Activated CD4-positive, alpha-beta T cell treated with anti-CD3 and anti-CD28 coated beads, Interleukin-2, amount 50 U/mL, for 24 hours (primary cell): ENCODE results near the gene ANO1.

ENCODE experiments used
- DNase-seq, 2 donors: peaks; one replicate each; pipeline ENCODE4 v3.0.0-alpha.2; 2020; ENCODE audit warnings: low read depth in 1 of 2, low spot score in 1 of 2

Gene ANO1

GRCh38 chr11:70050243-70050642 lies 27.9 kb upstream of the ANO1 start:
- DNase-seq: no peak

GRCh38 chr11:70054004-70054403 lies 24.1 kb upstream of the ANO1 start:
- DNase-seq: no peak

GRCh38 chr11:70055444-70055843 lies 22.7 kb upstream of the ANO1 start:
- no peak for DNase-seq

GRCh38 chr11:70057080-70057479 lies 21.0 kb upstream of the ANO1 start:
- no peak for DNase-seq

GRCh38 chr11:70059971-70060370 lies 18.1 kb upstream of the ANO1 start:
- DNase-seq: no peak

GRCh38 chr11:70060611-70061293 lies 17.4 kb upstream of the ANO1 start:
- no peak for DNase-seq

- no peak for DNase-seq
Measured at GRCh38 chr11:70061734-70062133, 16.4 kb upstream of the ANO1 start.

- no peak for DNase-seq
Measured at GRCh38 chr11:70063121-70063520, 15.0 kb upstream of the ANO1 start.

GRCh38 chr11:70063555-70063954 lies 14.6 kb upstream of the ANO1 start:
- DNase-seq: no peak

GRCh38 chr11:70064008-70064725 lies 13.9 kb upstream of the ANO1 start:
- DNase-seq: no peak

GRCh38 chr11:70064726-70065317 lies 13.3 kb upstream of the ANO1 start:
- DNase-seq: no peak

GRCh38 chr11:70065318-70066135 lies 12.6 kb upstream of the ANO1 start:
- no peak for DNase-seq

GRCh38 chr11:70066136-70066520 lies 12.0 kb upstream of the ANO1 start:
- DNase-seq: no peak

GRCh38 chr11:70066628-70067027 lies 11.5 kb upstream of the ANO1 start:
- no peak for DNase-seq

- DNase-seq: no peak
Measured at GRCh38 chr11:70067036-70067435, 11.1 kb upstream of the ANO1 start.

- DNase-seq: no peak
Measured at GRCh38 chr11:70067591-70068341, 10.4 kb upstream of the ANO1 start.

- DNase-seq: no peak
Measured at GRCh38 chr11:70068345-70068744, 9.8 kb upstream of the ANO1 start.

GRCh38 chr11:70068950-70069349 lies 9.2 kb upstream of the ANO1 start:
- DNase-seq: no peak

GRCh38 chr11:70070706-70071105 lies 7.4 kb upstream of the ANO1 start:
- no peak for DNase-seq

- no peak for DNase-seq
Measured at GRCh38 chr11:70071996-70072395, 6.1 kb upstream of the ANO1 start.

- no peak for DNase-seq
Measured at GRCh38 chr11:70072461-70072860, 5.7 kb upstream of the ANO1 start.
